SK-N-MC (cell line): ENCODE measurements around the gene CWH43.
"Not testable (repeated sequence)": the region's sequence is repeated elsewhere in the genome, so short reads cannot be mapped to it uniquely, and the experiment has no call there.

Experiments
- EZH2 ChIP-seq: fragments of 200-600 bp; sonication (generic); IDR thresholded peaks from one replicate; pipeline ENCODE4 v1.6.1; 2017; ENCODE audit warnings: antibody characterized with exemption
- POLR2AphosphoS5 ChIP-seq: IDR thresholded peaks from 2 replicates; pipeline ENCODE4 v1.6.1; 2012; ENCODE audit warnings: mild to moderate bottlenecking, low read depth, low read length, borderline replicate concordance

GRCh38 chr4:49098034-49098759 is 112.1 kb downstream of the CWH43 start:
- not testable (repeated sequence) for TF ChIP-seq EZH2, POLR2AphosphoS5
